BLaER1 (cell line): ENCODE data around the gene GAS6.

Experiments used
- H3K27ac ChIP-seq: shearing (Covaris generic); formaldehyde crosslinking; 2 replicates; pipeline ENCODE4 v1.8.1; 2022
- H3K27me3 ChIP-seq: shearing (Covaris generic); formaldehyde crosslinking; 2 replicates; pipeline ENCODE4 v1.8.1; 2022
- H3K36me3 ChIP-seq: shearing (Covaris generic); formaldehyde crosslinking; 2 replicates; pipeline ENCODE4 v1.8.1; 2022
- H3K4me1 ChIP-seq: shearing (Covaris generic); formaldehyde crosslinking; 2 replicates; pipeline ENCODE4 v1.8.1; 2022
- H3K4me2 ChIP-seq: shearing (Covaris generic); formaldehyde crosslinking; 2 replicates; pipeline ENCODE4 v1.8.1; 2022
- H3K4me3 ChIP-seq: shearing (Covaris generic); formaldehyde crosslinking; 2 replicates; pipeline ENCODE4 v1.8.1; 2022
- H3K9ac ChIP-seq: shearing (Covaris generic); formaldehyde crosslinking; 2 replicates; pipeline ENCODE4 v1.8.1; 2022
- H3K9me3 ChIP-seq: shearing (Covaris generic); formaldehyde crosslinking; 2 replicates; pipeline ENCODE4 v1.8.1; 2022
- H4K20me1 ChIP-seq: shearing (Covaris generic); formaldehyde crosslinking; 2 replicates; pipeline ENCODE4 v1.8.1; 2022
- Cebpa-rat ChIP-seq: shearing (Covaris generic); IDR thresholded peaks from 2 replicates; pipeline ENCODE4 v1.8.1; 2022

The GAS6 gene

GRCh38 chr13:113783966-113784644 is 79.8 kb downstream of the GAS6 start:
- H3K27me3 ChIP-seq = no peaks in the 10 kb centered on the region
- H3K4me3 ChIP-seq = no peak overlapping the region
- H3K9me3 ChIP-seq = 0 out of 2 replicates have a peak, but pooled peaks cover 6% of the 10 kb centered on the region
- no peak overlapping the region for H3K27ac ChIP-seq
- H3K4me2 ChIP-seq = no peak overlapping the region
- no peak for TF ChIP-seq Cebpa-rat
- H4K20me1 ChIP-seq = 0 out of 2 replicates have a peak, but pooled peaks cover 11% of the 10 kb centered on the region
- H3K4me1 ChIP-seq = peaks cover 11% of the 10 kb centered on the region; the same call in 1 of the 2 replicates
- peaks cover 15% of the 10 kb centered on the region; the same call in 1 of the 2 replicates for H3K36me3 ChIP-seq
- H3K9ac ChIP-seq = no peak overlapping the region

GRCh38 chr13:113783200-113783881 is 80.5 kb downstream of the GAS6 start:
- H3K4me2 ChIP-seq = no peak overlapping the region
- H3K9ac ChIP-seq = no peak overlapping the region
- no peaks in the 10 kb centered on the region for H3K27me3 ChIP-seq
- peaks cover 11% of the 10 kb centered on the region; the same call in 1 of the 2 replicates for H3K4me1 ChIP-seq
- H4K20me1 ChIP-seq = 0 out of 2 replicates have a peak, but pooled peaks cover 11% of the 10 kb centered on the region
- no peak for TF ChIP-seq Cebpa-rat
- peaks cover 15% of the 10 kb centered on the region; the same call in 1 of the 2 replicates for H3K36me3 ChIP-seq
- H3K27ac ChIP-seq = no peak overlapping the region
- no peak overlapping the region for H3K4me3 ChIP-seq
- H3K9me3 ChIP-seq = 0 out of 2 replicates have a peak, but pooled peaks cover 6% of the 10 kb centered on the region

DNA sequence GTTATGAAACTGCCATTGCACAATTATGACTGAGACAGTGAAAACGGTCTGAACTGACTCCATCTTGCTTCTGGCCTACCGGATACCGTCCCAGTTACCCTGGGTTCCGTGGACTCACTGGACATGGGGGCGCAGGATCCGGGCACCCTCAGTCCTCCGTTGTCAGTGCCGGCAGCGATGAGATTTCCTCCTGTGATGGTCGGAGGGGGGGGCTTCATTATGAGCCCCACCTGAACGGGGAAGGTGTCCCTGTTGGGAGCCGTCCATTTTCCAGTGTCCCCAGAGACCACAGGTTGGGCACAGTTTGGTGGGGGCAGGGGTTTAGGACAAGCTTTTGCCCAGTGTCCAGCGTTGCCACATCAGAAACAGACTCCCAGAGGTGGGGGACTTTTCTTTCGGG is 81.4 kb downstream of the GAS6 start:
- TF ChIP-seq Cebpa-rat = no peak
- Histone ChIP-seq H3K36me3 (peaks cover 15% of the 10 kb centered on the region; the same call in 1 of the 2 replicates), H4K20me1 (0 out of 2 replicates have a peak, but pooled peaks cover 18% of the 10 kb centered on the region), H3K4me1 (peaks cover 11% of the 10 kb centered on the region; the same call in 1 of the 2 replicates), H3K27ac (no peak overlapping the region), H3K9me3 (0 out of 2 replicates have a peak, but pooled peaks cover 6% of the 10 kb centered on the region), H3K9ac (no peak overlapping the region), H3K4me2 (no peak overlapping the region), H3K27me3 (no peaks in the 10 kb centered on the region), H3K4me3 (no peak overlapping the region)

DNA sequence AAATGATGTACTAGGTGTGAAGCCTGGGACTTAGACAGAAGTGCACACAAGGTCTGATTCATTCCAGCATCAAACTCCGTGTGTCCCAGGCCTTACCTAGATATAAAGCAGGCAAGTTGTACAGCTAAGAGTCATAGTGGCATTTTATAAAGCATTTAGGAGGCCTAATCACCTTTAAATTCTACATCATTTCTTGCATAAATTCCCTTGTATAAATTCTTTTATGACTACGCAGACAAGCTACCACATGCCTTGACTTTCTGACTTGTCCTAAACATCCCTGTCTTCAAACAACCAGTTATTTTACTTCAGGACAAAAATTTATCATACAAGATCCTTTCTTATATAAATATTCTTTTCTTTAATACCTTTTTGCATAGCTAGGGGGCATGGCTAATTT is 82.3 kb downstream of the GAS6 start:
- no peak for TF ChIP-seq Cebpa-rat
- no peak overlapping the region for H3K9ac ChIP-seq
- H3K27me3 ChIP-seq = no peaks in the 10 kb centered on the region

GRCh38 chr13:113777311-113778260 is 86.3 kb downstream of the GAS6 start:
- Histone ChIP-seq H3K27ac (no peak overlapping the region), H3K9ac (no peak overlapping the region), H4K20me1 (0 out of 2 replicates have a peak, but pooled peaks cover 12% of the 10 kb centered on the region), H3K4me1 (peaks cover 17% of the 10 kb centered on the region; the same call in 1 of the 2 replicates), H3K27me3 (no peaks in the 10 kb centered on the region), H3K4me2 (no peak overlapping the region), H3K36me3 (peaks cover 5% of the 10 kb centered on the region; the same call in 1 of the 2 replicates), H3K9me3 (peaks cover 7% of the 10 kb centered on the region), H3K4me3 (no peak overlapping the region)
- TF ChIP-seq Cebpa-rat = no peak

More for the DNA sequence above, 82.3 kb downstream of the GAS6 start:
- Histone ChIP-seq H3K4me3 (no peak overlapping the region), H4K20me1 (0 out of 2 replicates have a peak, but pooled peaks cover 23% of the 10 kb centered on the region), H3K4me2 (no peak overlapping the region), H3K4me1 (peaks cover 11% of the 10 kb centered on the region; the same call in 1 of the 2 replicates), H3K27ac (no peak overlapping the region), H3K36me3 (peaks cover 15% of the 10 kb centered on the region; the same call in 1 of the 2 replicates), H3K9me3 (0 out of 2 replicates have a peak, but pooled peaks cover 6% of the 10 kb centered on the region)

- peaks cover 18% of the 10 kb centered on the region for H3K9me3 ChIP-seq
- H3K4me3 ChIP-seq = no peak overlapping the region
- H3K9ac ChIP-seq = no peak overlapping the region
- H3K27me3 ChIP-seq = no peaks in the 10 kb centered on the region
- no peak overlapping the region for H3K27ac ChIP-seq
- peaks cover 5% of the 10 kb centered on the region; the same call in 1 of the 2 replicates for H3K36me3 ChIP-seq
- peaks cover 23% of the 10 kb centered on the region; the same call in 1 of the 2 replicates for H3K4me1 ChIP-seq
- no peak overlapping the region for H3K4me2 ChIP-seq
- H4K20me1 ChIP-seq = 0 out of 2 replicates have a peak, but pooled peaks cover 12% of the 10 kb centered on the region
- TF ChIP-seq Cebpa-rat = no peak
Observed at GRCh38 chr13:113776231-113777125, 87.4 kb downstream of the GAS6 start.

DNA sequence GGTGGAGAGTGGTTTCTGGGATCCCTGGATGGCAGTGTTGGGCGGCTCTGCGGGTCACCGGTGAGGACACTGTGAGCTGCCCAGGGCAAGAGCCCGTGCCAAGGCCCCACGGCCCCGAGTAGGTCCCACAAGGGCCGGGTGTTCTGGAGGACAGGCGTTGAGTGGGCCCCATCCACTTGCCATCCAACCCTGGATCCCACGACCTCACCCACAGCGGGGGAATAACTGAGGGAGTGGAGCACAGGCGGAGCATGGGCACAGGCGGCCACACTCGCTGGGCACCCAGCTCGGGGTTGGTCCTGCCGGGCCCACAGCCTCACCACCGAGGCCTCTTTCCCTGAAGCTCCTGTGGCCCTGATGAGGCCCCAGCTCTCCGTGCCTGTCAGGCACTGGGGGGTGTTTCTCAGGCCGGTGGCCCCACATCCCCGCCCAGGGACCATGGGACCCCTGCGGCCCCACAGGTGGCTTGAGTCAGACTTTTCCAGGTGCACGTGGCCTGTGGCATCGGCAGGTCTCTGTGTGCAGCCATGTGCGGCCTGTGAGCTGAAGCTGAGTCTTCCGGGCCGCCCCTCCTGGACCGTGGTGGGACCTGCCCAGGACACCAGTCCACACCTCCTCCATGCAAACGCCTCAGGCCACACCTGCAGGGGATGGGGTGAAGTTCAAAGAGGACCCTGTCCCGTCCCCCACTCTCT is 88.3 kb downstream of the GAS6 start:
- no peak overlapping the region for H3K27ac ChIP-seq
- peaks cover 27% of the 10 kb centered on the region for H3K9me3 ChIP-seq
- H3K36me3 ChIP-seq = peaks cover 5% of the 10 kb centered on the region; the same call in 1 of the 2 replicates
- 0 out of 2 replicates have a peak, but pooled peaks cover 12% of the 10 kb centered on the region for H4K20me1 ChIP-seq
- no peak overlapping the region for H3K4me3 ChIP-seq
- H3K9ac ChIP-seq = no peak overlapping the region
- TF ChIP-seq Cebpa-rat = no peak
- H3K27me3 ChIP-seq = no peaks in the 10 kb centered on the region
- peaks cover 23% of the 10 kb centered on the region; the same call in 1 of the 2 replicates for H3K4me1 ChIP-seq
- H3K4me2 ChIP-seq = peak overlapping the region; percentile 9; the same call in 1 of the 2 replicates
